ENCODE data around the gene SLC6A20. TPM values are rescaled to one million over a fixed set of nuclear protein-coding genes. Genes with fewer than 3 reads are reported as not detected.

SLC6A20 gene
- total and polyA plus RNA-seq, 2 experiments from 2014 or later, result 0.20 to 0.39 TPM

DNA sequence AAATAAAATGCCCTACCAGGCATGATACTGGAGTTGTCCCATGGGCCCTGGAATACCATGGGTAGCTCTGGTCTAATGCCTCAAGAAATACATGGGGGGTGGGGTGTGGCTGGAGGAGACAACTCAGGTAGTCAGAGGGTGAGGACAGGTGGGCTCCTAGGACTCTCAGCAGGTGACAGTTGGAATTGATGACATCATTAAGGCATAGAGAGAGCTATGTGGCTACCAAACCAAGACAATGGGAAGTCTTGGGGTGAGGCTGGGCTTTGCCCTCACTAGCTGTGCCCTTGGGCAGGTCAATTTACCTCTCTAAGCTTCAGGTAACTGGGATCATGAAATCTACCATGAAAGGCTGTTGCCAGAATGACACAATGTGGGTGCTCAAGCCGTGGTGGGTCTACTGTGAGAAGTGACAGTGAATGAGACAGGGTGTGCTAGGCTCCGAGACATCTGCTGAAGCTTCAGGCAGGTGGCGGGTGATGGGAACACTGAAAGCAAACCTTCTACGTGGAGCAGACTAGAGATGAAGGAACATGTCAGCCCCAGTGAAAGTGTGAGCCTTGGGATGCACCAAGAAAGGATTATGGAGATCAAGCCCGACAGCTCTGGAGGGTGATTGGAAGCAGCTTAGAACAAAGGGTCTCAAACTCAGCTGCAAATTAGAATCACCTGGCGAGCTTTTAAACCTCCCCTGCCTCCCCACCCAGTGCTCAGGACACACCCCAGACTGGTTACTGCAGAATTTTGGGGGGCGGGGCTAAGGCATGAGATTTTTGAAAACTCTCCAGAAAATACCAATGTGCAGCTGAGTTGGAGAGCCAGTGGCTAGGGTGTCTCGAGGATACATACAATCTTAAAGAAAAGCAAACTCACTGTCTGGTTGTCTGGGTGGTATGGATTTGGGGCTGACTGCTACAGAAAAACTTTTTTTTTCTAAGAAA lies 21.5 kb downstream of the SLC6A20 start:
- Histone ChIP-seq H3K27me3 (no peaks in the 10 kb centered on the region), H3K4me1 (ENCODE audit: low read depth) (no peaks in the 10 kb centered on the region), H3K27ac (no peak overlapping the region), H3K4me3 (no peak overlapping the region), H3K9me3 (ENCODE audit: low read depth) (no peaks in the 10 kb centered on the region), H3K36me3 (no peaks in the 10 kb centered on the region)
- no peak for DNase-seq (ENCODE audit: low read depth in 1 of 2, low spot score in 1 of 2)
- TF ChIP-seq, protein P1, sequence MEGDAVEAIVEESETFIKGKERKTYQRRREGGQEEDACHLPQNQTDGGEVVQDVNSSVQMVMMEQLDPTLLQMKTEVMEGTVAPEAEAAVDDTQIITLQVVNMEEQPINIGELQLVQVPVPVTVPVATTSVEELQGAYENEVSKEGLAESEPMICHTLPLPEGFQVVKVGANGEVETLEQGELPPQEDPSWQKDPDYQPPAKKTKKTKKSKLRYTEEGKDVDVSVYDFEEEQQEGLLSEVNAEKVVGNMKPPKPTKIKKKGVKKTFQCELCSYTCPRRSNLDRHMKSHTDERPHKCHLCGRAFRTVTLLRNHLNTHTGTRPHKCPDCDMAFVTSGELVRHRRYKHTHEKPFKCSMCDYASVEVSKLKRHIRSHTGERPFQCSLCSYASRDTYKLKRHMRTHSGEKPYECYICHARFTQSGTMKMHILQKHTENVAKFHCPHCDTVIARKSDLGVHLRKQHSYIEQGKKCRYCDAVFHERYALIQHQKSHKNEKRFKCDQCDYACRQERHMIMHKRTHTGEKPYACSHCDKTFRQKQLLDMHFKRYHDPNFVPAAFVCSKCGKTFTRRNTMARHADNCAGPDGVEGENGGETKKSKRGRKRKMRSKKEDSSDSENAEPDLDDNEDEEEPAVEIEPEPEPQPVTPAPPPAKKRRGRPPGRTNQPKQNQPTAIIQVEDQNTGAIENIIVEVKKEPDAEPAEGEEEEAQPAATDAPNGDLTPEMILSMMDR (IDR thresholded peaks at IDR 0.05; ENCODE audit: low read depth, low read length), result no peak

GRCh38 chr3:45773714-45774449 lies 22.5 kb downstream of the SLC6A20 start:
- TF ChIP-seq, protein P1 (IDR thresholded peaks at IDR 0.05; ENCODE audit: low read depth, low read length), result no peak
- no peak for DNase-seq (ENCODE audit: low read depth in 1 of 2, low spot score in 1 of 2)

GRCh38 chr3:45773072-45773471 lies 23.3 kb downstream of the SLC6A20 start:
- H3K27me3 ChIP-seq, result no peaks in the 10 kb centered on the region
- H3K4me3 ChIP-seq, result no peak overlapping the region
- TF ChIP-seq, protein P1 (IDR thresholded peaks at IDR 0.05; ENCODE audit: low read depth, low read length), result no peak
- H3K4me1 ChIP-seq (ENCODE audit: low read depth), result no peaks in the 10 kb centered on the region
- no peaks in the 10 kb centered on the region for H3K9me3 ChIP-seq (ENCODE audit: low read depth)
- H3K27ac ChIP-seq, result no peak overlapping the region
- no peak for DNase-seq (ENCODE audit: low read depth in 1 of 2, low spot score in 1 of 2)
- H3K36me3 ChIP-seq, result no peaks in the 10 kb centered on the region

More at GRCh38 chr3:45773714-45774449, 22.5 kb downstream of the SLC6A20 start:
- H3K27me3 ChIP-seq, result no peaks in the 10 kb centered on the region
- H3K4me3 ChIP-seq, result no peak overlapping the region
- H3K4me1 ChIP-seq (ENCODE audit: low read depth), result no peaks in the 10 kb centered on the region
- no peak overlapping the region for H3K27ac ChIP-seq
- H3K36me3 ChIP-seq, result no peaks in the 10 kb centered on the region
- H3K9me3 ChIP-seq (ENCODE audit: low read depth), result no peaks in the 10 kb centered on the region

DNA sequence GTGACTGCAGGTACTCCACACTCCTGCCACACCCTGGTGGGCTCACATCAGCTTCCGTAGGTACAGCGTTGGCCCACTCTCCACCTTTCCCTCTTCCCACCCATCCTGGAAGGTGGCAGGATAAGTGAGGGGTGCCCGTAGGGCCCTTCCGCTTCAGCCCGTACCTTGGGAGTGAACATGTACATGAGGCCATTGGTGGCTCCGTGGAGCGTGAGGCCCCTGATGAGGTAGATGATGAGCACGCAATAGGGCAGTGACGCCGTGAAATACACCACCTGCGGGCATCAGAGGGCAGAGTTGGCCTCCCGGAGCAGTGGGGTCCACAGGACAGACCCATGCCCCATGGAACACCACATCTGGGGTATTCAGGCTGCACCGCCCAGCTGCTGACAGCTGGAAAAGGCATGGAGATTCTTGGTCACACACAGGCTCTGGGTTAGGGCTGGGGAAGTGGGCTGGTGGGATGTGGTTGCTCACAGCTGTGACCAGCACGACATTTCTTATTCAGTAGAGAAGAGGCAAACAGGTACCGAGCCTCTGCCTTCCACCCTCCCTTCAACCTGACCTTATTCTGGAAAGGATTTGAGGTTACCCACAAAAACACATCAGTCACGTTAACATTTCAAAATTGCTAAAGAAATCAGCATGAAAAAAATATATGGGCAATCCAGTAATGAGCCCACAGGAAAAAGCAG lies 23.8 kb downstream of the SLC6A20 start:
- no peaks in the 10 kb centered on the region for H3K4me1 ChIP-seq (ENCODE audit: low read depth)
- no peaks in the 10 kb centered on the region for H3K27me3 ChIP-seq
- H3K4me3 ChIP-seq, result no peak overlapping the region
- H3K36me3 ChIP-seq, result no peaks in the 10 kb centered on the region
- no peak for DNase-seq (ENCODE audit: low read depth in 1 of 2, low spot score in 1 of 2)
- no peaks in the 10 kb centered on the region for H3K9me3 ChIP-seq (ENCODE audit: low read depth)
- TF ChIP-seq, protein P1 (IDR thresholded peaks at IDR 0.05; ENCODE audit: low read depth, low read length), result no peak
- H3K27ac ChIP-seq, result no peak overlapping the region

DNA sequence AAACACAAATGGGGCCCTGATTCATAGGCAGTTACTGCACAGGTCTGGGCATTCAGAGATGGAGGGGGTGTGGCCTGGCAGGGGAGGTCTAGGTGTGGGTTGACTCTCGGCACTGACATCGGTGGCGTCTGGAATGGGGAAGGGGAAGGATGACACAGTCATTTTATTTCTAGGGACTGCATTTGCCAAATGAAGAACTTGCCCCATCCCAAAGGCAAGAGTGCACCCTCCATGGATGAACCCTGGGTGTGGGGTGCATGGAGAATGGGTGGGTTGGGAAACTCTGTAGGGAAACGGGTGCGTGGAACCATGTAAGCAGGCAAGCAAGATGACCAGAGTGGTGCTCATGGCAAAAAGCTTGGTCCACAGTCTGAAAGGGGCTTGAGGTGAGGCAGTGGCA lies 24.5 kb downstream of the SLC6A20 start:
- TF ChIP-seq, protein P1 (IDR thresholded peaks at IDR 0.05; ENCODE audit: low read depth, low read length), result no peak
- no peak overlapping the region for H3K4me3 ChIP-seq
- H3K9me3 ChIP-seq (ENCODE audit: low read depth), result no peaks in the 10 kb centered on the region

More for the DNA sequence above, 24.5 kb downstream of the SLC6A20 start:
- Histone ChIP-seq H3K4me1 (ENCODE audit: low read depth) (no peaks in the 10 kb centered on the region), H3K27ac (no peak overlapping the region), H3K27me3 (no peaks in the 10 kb centered on the region), H3K36me3 (no peaks in the 10 kb centered on the region)
- DNase-seq (ENCODE audit: low read depth in 1 of 2, low spot score in 1 of 2), result no peak

Measured in cardiac muscle cell (in vitro differentiated cells and primary cell).